ENCODE measurements around the gene C1RL. TPM values are rescaled to one million over a fixed set of nuclear protein-coding genes. Genes with fewer than 3 reads are reported as not detected.

The C1RL gene
- total and polyA plus RNA-seq, 2 of the 4 experiments (the other 2 are of a cell fraction) = 9.1 to 12.3 TPM

GRCh38 chr12:7154042-7154441, 45.0 kb upstream of the C1RL start:
- H4K8ac ChIP-seq (ENCODE audit: low read depth in 2 of 2, low read length in 2 of 2) = no peak overlapping the region
- no peak overlapping the region for H3K56ac ChIP-seq (ENCODE audit: extremely low read depth, insufficient read depth, low read length)
- no peak overlapping the region for H3K4me3 ChIP-seq (ENCODE audit: insufficient read depth, low read depth, low read length)
- WGBS, 2 experiments (ENCODE audit: extremely low coverage in 2 of 2, insufficient read length in 1 of 2) = 100% methylated on average over 2 of the region's 6 CpGs; no CpG with 5 or more reads in 1 of the 2 experiments
- no peak overlapping the region for H2AFZ ChIP-seq (replicated peaks; ENCODE audit: low read length, poor library complexity)
- no peak overlapping the region for H3K4me2 ChIP-seq (ENCODE audit: low read depth, low read length)
- no peak overlapping the region for H2BK15ac ChIP-seq (ENCODE audit: low read depth, low read length)
- H3K27ac ChIP-seq (ENCODE audit: insufficient read depth, low read length) = no peak overlapping the region
- no peak overlapping the region for H3K9ac ChIP-seq (ENCODE audit: low read depth, low read length)
- H3K4me1 ChIP-seq (ENCODE audit: control insufficient read depth, insufficient read depth, low read length) = no peaks in the 10 kb centered on the region
- no peak overlapping the region for H2BK5ac ChIP-seq (ENCODE audit: low read depth, low read length, poor library complexity, severe bottlenecking)
- no peak overlapping the region for H2BK20ac ChIP-seq (ENCODE audit: low read depth, low read length)
- TF ChIP-seq CEBPB (IDR thresholded peaks at IDR 0.05; ENCODE audit: low read depth, low read length) (no peak), BHLHE40 (IDR thresholded peaks at IDR 0.05; ENCODE audit: low read depth, low read length) (no peak), USF2 (IDR thresholded peaks at IDR 0.05; ENCODE audit: low read depth, low read length) (no peak), SMC3 (IDR thresholded peaks at IDR 0.05; ENCODE audit: low read depth, low read length) (no peak), FOS (IDR thresholded peaks at IDR 0.05; ENCODE audit: low read depth, low read length) (no peak), RAD21 (IDR thresholded peaks at IDR 0.05; ENCODE audit: low read length) (no peak), CTCF (conservative IDR thresholded peaks at IDR 0.05; ENCODE audit: low read depth, low read length) (no peak), NFE2L2 (IDR thresholded peaks at IDR 0.05; ENCODE audit: low read depth, low read length) (no peak), POLR2A (IDR thresholded peaks at IDR 0.05; ENCODE audit: low read depth, low read length) (no peak), MXI1 (IDR thresholded peaks at IDR 0.05; ENCODE audit: borderline replicate concordance, low read depth, low read length) (no peak), RFX5 (IDR thresholded peaks at IDR 0.05; ENCODE audit: low read depth, low read length) (no peak)
- H3K9me1 ChIP-seq (ENCODE audit: insufficient read depth, low read length) = no peaks in the 10 kb centered on the region
- H3K4ac ChIP-seq (ENCODE audit: low read depth, low read length) = no peak overlapping the region
- no peak overlapping the region for H3K14ac ChIP-seq (replicated peaks; ENCODE audit: low read depth, low read length)
- ChIA-PET CTCF (no interaction called here), POLR2A (ENCODE audit: unreplicated experiment) (interaction anchor here (0.7 kb wide), 1 partner anchor 30 kb away, joined by 3 read pairs; no protein-coding TSS in a partner anchor)
- H4K5ac ChIP-seq (ENCODE audit: low read depth, low read length) = no peak overlapping the region
- ATAC-seq (ENCODE audit: low read depth) (no peak), DNase-seq (no peak)
- H4K91ac ChIP-seq (ENCODE audit: insufficient read depth, low read depth, low read length) = no peak overlapping the region
- BruUV-seq (replicated peaks) = no TSS peak
- H3K79me1 ChIP-seq (ENCODE audit: low read depth in 1 of 2, low read length in 2 of 2) = no peaks in the 10 kb centered on the region
- in situ Hi-C loops (cut with MboI; ENCODE audit: low sequenced_read_pairs) = no loop called here
- H3K23ac ChIP-seq (ENCODE audit: low read depth, low read length) = no peak overlapping the region
- H3K27me3 ChIP-seq (ENCODE audit: control insufficient read depth, insufficient read depth, low read length) = no peaks in the 10 kb centered on the region
- no peaks in the 10 kb centered on the region; the same call in 1 of the 2 replicates for H4K20me1 ChIP-seq (ENCODE audit: insufficient read depth, low read length)
- no peak overlapping the region for H2AK9ac ChIP-seq (replicated peaks; ENCODE audit: low read depth, low read length, poor library complexity)
- H3K18ac ChIP-seq (ENCODE audit: low read depth, low read length) = no peak overlapping the region
- no peaks in the 10 kb centered on the region for H3K9me3 ChIP-seq (ENCODE audit: control insufficient read depth, insufficient read depth, low read length)
- H2AK5ac ChIP-seq (ENCODE audit: low read depth, low read length) = no peak overlapping the region
- H2BK120ac ChIP-seq (ENCODE audit: low read depth, low read length) = no peak overlapping the region
- intact Hi-C loops (cut with micrococcal nuclease) = no loop called here
- H3K36me3 ChIP-seq (ENCODE audit: control insufficient read depth, insufficient read depth, low read length) = peaks cover 37% of the 10 kb centered on the region
- dilution Hi-C loops (cut with HindIII; ENCODE audit: low sequenced_read_pairs, unreplicated experiment) = no loop called here

All from IMR-90 (cell line).